HG03039 (cell line): ENCODE data around the gene DPP6.

Experiments
- ATAC-seq: cut with Tn5 transposase; IDR thresholded peaks from one replicate; pipeline ENCODE4 v1.9.1; 2021; ENCODE audit warnings: mild to moderate bottlenecking, moderate library complexity; ENCODE audit not compliant: unreplicated experiment

Gene DPP6

DNA sequence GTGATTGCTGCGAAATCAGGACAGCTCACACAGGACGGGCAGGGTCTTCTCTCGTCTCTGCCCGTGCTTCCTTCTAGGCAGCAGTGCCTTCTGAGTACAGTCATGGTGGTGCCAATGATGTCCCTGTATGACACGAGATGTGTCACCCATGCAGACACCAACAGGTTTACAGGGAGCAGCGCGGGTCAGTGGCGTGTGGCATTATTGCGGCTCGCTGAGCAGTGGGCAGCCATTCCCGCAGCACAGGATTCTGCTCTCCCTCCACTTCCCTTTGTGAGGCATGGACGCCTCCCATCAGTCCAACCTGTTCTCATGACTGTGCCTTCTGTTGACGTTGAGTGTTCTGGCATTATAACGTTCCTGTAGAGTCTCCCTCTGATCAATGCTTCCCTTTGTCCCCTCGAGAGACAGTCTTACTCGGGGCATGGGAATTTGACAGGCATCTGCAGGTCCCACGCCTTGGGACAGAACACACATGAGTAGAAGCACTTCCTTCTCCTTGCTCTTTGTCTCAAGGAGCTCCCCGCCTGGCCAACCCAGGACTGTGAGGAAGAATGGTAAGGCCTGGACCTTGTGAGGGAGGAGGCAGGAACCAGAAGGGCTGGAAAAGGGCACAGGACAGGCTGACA lies 731.2 kb downstream of the DPP6 start:
- no peak for ATAC-seq

DNA sequence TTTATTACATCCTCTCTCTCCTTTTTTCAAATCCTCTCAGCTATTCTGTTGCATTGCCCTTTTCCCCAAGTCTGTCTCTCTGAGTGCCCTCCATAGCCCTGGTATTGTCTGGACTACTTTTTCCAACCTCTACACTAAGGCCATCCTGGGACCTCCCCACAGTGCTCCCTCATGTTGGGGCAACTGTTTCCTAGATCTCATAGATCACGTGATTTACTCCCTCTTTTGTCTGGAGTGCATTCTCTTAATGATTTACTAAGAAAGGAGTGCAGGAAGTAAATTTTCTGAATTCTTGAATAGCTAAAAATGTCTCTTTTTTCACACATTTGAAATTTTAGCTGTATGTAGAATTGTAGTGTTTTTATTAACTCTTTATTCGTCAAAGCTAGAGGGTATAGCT lies 733.7 kb downstream of the DPP6 start:
- no peak for ATAC-seq

DNA sequence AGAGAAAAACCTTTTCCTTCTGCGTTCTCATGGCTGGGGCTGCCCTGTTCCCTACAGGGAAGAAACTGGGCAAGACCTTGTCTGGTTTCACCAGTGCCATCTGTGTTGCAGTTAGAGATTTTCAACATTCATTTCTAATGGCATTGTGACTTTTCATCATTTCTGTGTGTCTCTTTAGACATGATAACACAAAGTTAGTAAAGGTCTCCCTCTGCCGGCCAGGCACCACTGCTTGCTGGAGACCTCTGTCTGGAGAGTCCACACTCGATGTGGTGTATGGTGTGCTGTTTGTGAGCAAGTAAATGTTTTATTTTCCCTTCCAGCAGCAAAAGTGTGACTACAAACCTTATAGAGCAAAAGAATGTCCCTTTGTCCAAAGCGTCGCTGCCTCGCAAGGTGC lies 737.2 kb downstream of the DPP6 start:
- ATAC-seq = no peak

- no peak for ATAC-seq
Measured at GRCh38 chr7:154791611-154792010, 739.4 kb downstream of the DPP6 start.

- no peak for ATAC-seq
Measured at GRCh38 chr7:154792436-154793055, 740.3 kb downstream of the DPP6 start.

DNA sequence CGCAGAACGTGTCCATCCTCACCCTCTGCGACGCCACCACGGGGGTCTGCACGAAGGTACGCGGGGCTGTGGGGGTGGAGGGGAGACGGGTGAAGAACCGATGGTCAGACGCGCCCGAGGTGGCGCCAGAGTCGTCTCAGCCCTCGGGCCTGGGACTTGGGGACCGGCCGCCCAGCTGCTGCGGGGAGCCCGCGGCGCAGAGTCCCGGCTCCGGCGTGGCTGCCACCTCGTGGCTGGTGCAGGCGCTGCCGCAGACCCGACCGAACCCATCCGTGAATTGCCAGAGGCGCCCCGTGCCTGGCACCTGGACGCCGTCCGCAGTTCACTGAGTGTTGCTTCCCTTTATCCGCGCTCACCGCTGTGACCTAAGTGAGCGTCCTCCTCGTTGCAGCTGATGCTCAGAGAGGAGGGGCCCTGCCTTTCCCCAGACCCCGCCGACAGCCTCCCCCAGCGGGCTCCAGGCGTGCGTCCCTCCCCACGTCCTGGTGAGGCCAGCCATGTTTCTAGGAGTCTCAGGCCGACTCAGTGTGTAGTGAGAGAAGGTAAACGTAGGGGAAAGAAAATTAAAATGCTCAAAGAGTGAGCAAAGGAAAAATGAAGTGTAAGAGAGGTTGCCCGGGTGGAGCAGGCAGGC lies 742.1 kb downstream of the DPP6 start:
- ATAC-seq = no peak

DNA sequence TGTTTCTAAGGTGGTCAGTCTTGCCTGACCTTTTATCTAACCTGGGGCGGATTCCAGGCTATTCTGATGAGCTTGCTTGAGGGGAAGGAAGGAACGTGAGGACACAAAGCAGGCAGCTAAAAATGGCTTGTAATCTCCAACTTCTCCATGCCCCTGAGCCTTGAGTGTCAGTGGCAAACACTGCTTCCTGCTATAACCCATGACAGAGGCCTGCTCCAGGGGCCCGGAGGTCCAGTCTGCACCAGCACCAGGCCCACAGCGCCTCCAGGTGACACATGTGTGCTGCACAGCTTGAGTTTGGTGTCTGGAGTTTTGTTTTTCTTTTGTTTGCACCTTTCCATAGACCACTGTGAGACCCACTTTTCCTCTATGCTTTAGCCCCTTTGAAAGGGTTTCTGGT lies 742.8 kb downstream of the DPP6 start:
- ATAC-seq = no peak

- no peak for ATAC-seq
Measured at GRCh38 chr7:154795437-154795836, 743.2 kb downstream of the DPP6 start.

- no peak for ATAC-seq
Measured at GRCh38 chr7:154804449-154804848, 752.3 kb downstream of the DPP6 start.

DNA sequence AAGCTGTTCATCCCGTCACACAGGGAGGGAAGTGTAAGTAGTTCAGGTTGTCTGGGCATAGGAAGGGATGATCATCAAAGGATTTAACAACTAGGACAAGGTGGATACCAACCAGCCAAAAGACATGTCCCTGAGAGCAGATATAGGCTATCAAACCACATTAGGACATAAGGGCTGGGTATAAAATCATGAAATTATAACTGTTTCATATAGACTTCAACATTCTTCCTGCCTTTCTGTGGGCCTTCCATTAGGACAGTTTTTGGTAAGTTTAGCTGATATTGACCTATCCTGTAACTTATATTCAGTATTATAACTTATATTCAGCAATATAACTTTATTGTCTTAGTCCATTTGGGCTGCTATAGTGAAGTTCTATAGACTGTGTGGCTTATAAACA lies 759.8 kb downstream of the DPP6 start:
- no peak for ATAC-seq

- no peak for ATAC-seq
Measured at GRCh38 chr7:154817224-154817896, 765.2 kb downstream of the DPP6 start.

DNA sequence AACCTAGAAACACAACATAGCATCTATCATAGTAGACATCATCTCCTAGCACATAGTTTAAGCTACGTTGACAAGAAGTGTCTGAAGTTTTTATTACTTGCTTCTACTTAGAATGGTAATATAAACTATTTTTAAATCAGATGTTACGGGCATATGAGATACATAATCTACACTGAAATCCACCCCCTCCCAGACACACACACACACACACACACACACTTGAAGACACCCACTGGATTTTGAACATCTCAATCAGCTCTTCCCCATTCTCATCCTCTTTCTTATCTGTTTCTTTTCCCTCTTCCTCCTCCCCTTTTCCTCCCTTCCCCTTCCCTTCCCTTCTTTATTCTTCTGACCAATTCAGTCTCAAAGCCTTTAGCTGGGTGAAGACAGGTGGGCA lies 774.8 kb downstream of the DPP6 start:
- ATAC-seq = no peak

DNA sequence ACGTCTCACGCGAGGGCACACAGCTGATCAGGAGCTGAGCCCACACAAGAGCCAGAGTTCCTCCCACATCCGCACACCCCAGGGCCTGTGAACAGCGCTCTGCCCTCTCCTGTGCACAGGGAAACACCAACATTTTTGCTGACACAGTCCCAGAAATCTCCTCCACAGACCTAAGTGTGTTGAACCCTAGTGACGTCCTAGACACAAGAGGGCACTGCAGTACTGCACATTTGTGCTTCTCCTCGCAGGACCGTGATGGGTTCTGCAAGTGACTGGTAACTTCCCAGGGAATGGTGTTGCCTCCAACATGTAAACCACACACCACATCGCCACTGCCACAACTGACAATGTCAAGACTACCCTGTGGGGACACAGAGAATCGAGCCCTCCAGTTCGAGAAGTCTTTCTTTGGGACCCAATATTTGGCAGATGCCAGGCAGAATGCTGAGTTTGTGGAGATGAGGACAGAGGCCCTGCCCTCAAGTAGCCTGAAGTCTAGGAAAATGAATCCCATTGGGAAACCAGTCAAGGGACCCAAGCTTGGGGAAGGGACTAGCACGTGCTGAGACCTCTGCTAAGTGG lies 780.5 kb downstream of the DPP6 start:
- ATAC-seq = no peak

- no peak for ATAC-seq
Measured at GRCh38 chr7:154836021-154836448, 783.8 kb downstream of the DPP6 start.

DNA sequence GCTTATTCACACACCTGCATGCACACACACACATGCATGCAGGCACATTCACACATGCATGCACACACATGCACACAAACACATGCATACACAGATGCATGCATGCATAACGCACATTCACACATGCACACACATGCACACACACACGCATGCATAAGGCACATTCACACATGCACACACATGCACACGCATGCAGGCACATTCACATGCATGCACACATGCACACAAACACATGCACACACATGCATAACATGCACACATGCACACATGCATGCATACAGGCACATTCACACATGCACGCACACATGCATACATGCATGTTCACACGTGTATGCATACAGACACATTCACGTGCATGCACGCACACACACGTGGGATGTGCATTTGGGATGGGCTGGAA lies 784.9 kb downstream of the DPP6 start:
- ATAC-seq = no peak

DNA sequence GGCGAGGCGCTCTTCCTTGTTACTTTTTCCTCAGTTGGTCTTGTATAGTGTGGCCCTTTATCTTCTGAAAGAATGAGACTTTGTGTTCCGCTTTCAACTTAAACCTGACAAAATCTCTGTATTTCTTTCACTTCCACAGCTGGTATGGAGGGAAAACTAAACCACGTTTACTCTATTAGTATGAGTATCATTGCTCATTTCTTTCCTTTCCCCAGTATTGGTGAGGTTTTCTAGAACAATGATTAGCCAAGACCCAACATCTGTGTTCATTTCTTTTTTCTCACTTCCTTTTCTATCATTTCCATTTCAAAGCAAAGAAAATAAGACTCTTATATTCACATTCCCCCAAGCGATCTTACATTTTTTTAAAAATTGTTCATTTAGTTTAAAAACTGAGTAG lies 785.4 kb downstream of the DPP6 start:
- peak; percentile 53 for ATAC-seq

GRCh38 chr7:154840086-154840485 lies 787.9 kb downstream of the DPP6 start:
- ATAC-seq = no peak

- no peak for ATAC-seq
Measured at GRCh38 chr7:154841731-154842331, 789.6 kb downstream of the DPP6 start.

DNA sequence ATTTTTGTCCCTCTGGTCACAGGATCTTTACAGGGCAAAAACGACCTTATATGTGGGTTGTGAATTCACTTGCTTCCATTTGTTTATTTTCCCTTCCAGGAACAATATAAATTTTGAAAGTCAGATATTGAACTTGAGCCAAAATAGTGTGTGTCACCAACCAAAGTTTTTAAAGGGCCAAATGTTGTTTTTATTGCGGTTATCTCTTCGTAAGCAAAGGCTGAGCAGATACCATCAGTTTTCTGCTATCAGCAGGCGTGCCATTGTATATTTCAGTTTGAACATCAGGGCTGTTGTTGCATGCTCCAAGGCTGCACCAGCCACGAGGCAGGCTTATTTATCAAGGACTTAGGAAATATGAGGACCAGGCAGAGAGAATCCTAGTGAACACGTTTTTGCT lies 790.4 kb downstream of the DPP6 start:
- no peak for ATAC-seq

GRCh38 chr7:154843670-154844237 lies 791.6 kb downstream of the DPP6 start:
- ATAC-seq = no peak

GRCh38 chr7:154844499-154844898 lies 792.3 kb downstream of the DPP6 start:
- ATAC-seq = no peak
